ENCODE data around the gene PCNX3. TPM values are rescaled to one million over a fixed set of nuclear protein-coding genes. Genes with fewer than 3 reads are reported as not detected.

PCNX3 gene
- total and polyA plus RNA-seq, 5 donors from 2014 or later, result 1.9 to 61.3 (median 2.5) TPM

GRCh38 chr11:65649656-65650546, 34.3 kb downstream of the PCNX3 start:
- ATAC-seq (ENCODE audit: low read depth in 2 of 2) (no peak), DNase-seq (no peak)
- Mint-ChIP-seq H3K27me3 (peaks cover 11% of the 10 kb centered on the region), H3K27ac (peak overlapping the region in 2 of 3 donors; percentile 29 to 77), H3K4me3 (peak overlapping the region in 1 of 4 donors; percentile 32), H3K36me3 (peaks cover 6% of the 10 kb centered on the region), H3K9me3 (no peaks in the 10 kb centered on the region), H3K4me1 (peaks cover 0 to 37% (median 20%) of the 10 kb centered on the region in 4 donors)
- peaks cover 55% of the 10 kb centered on the region for H3K36me3 ChIP-seq (ENCODE audit: control insufficient read depth, insufficient read depth, low read length)
- H3K27ac ChIP-seq (ENCODE audit: insufficient read depth, low read length, poor library complexity, severe bottlenecking), result no peak overlapping the region
- no peaks in the 10 kb centered on the region for H3K27me3 ChIP-seq (ENCODE audit: control insufficient read depth, insufficient read depth, low read length)
- H3K9me3 ChIP-seq (ENCODE audit: control insufficient read depth in 2 of 2, low read length in 2 of 2), result no peaks in the 10 kb centered on the region
- peaks cover 34% of the 10 kb centered on the region for H3K4me1 ChIP-seq (ENCODE audit: control insufficient read depth, insufficient read depth, low read length, poor library complexity, severe bottlenecking)
- no peak overlapping the region for H3K4me3 ChIP-seq (ENCODE audit: low read depth, low read length)

GRCh38 chr11:65650547-65651338, 35.2 kb downstream of the PCNX3 start:
- Histone ChIP-seq H3K36me3 (ENCODE audit: control insufficient read depth, insufficient read depth, low read length) (peaks cover 55% of the 10 kb centered on the region), H3K9me3 (ENCODE audit: control insufficient read depth in 2 of 2, low read length in 2 of 2) (no peaks in the 10 kb centered on the region), H3K4me1 (ENCODE audit: control insufficient read depth, insufficient read depth, low read length, poor library complexity, severe bottlenecking) (peaks cover 35% of the 10 kb centered on the region), H3K27ac (ENCODE audit: insufficient read depth, low read length, poor library complexity, severe bottlenecking) (no peak overlapping the region), H3K27me3 (ENCODE audit: control insufficient read depth, insufficient read depth, low read length) (no peaks in the 10 kb centered on the region), H3K4me3 (ENCODE audit: low read depth, low read length) (no peak overlapping the region)
- DNase-seq, result no peak
- H3K36me3 Mint-ChIP-seq, result peaks cover 9% of the 10 kb centered on the region
- H3K4me1 Mint-ChIP-seq, result peaks cover 0 to 37% (median 25%) of the 10 kb centered on the region in 4 donors
- H3K27ac Mint-ChIP-seq, result peak overlapping the region; percentile 67 to 93 (median 77)
- H3K9me3 Mint-ChIP-seq, result no peaks in the 10 kb centered on the region
- no peak for ATAC-seq (ENCODE audit: low read depth in 2 of 2)
- H3K27me3 Mint-ChIP-seq, result peaks cover 11% of the 10 kb centered on the region
- H3K4me3 Mint-ChIP-seq, result peak overlapping the region in 2 of 4 donors; percentile 32 to 91

- Mint-ChIP-seq H3K27ac (peak overlapping the region; percentile 93 to 97 (median 94)), H3K4me1 (peaks cover 1 to 40% (median 26%) of the 10 kb centered on the region in 4 donors), H3K27me3 (peaks cover 11% of the 10 kb centered on the region), H3K36me3 (peaks cover 11% of the 10 kb centered on the region), H3K9me3 (no peaks in the 10 kb centered on the region), H3K4me3 (peak overlapping the region; percentile 90 to 94 (median 90))
- Histone ChIP-seq H3K27ac (ENCODE audit: insufficient read depth, low read length, poor library complexity, severe bottlenecking) (peak overlapping the region; percentile 99), H3K4me1 (ENCODE audit: control insufficient read depth, insufficient read depth, low read length, poor library complexity, severe bottlenecking) (peaks cover 35% of the 10 kb centered on the region), H3K36me3 (ENCODE audit: control insufficient read depth, insufficient read depth, low read length) (peaks cover 55% of the 10 kb centered on the region), H3K4me3 (ENCODE audit: low read depth, low read length) (no peak overlapping the region), H3K9me3 (ENCODE audit: control insufficient read depth in 2 of 2, low read length in 2 of 2) (no peaks in the 10 kb centered on the region), H3K27me3 (ENCODE audit: control insufficient read depth, insufficient read depth, low read length) (no peaks in the 10 kb centered on the region)
- DNase-seq, result no peak
- no peak for ATAC-seq (ENCODE audit: low read depth in 2 of 2)
Measured at GRCh38 chr11:65651339-65651588, 35.7 kb downstream of the PCNX3 start.

DNA sequence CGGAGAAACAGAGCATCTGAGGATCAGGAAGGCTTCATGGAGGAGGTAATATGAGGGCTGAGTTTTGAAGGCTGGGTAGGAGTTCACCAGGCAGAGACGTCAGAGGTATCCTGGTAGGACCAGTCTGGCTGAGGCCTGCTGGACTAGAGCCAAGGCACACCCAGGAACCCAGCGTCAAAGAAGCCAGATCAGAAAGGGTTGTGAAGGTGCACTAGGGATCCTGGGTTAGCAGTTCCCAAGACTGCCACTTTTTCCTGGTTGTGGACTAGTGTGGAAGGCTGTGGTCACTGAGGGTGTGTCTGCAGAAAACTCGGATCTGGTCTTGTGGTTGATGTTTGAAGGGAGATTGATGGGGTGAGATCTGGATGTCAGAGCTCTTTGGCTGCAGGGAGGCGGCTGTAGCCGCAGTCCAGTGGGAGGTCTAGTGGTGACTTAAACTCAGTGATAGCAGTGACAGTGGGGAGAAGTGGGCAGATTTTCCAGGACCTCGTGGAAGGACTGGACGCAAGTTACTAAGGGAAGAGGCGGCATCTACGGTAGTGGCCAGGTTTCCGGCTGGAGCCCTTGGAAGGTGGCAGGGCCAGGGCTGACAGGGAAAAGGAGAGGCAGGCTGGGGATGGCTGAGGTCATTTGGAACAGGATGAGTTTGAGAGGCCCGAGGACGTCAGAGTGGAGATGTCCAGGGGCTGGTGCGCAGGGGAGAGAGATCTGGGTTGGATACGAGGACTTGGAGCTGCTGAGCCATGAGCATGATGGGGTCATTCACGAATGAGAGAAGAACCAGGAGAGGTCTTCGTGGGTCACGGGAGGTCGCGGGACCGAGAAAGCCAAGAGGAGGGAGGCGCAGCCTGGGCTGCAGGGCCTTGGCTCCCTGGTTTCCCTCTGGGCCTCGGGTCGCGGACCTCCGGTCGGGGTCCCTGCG, 36.3 kb downstream of the PCNX3 start:
- Mint-ChIP-seq H3K27me3 (peaks cover 11% of the 10 kb centered on the region), H3K4me1 (peaks cover 5 to 42% (median 27%) of the 10 kb centered on the region in 4 donors), H3K36me3 (peaks cover 15% of the 10 kb centered on the region), H3K9me3 (no peaks in the 10 kb centered on the region), H3K4me3 (peak overlapping the region; percentile 90 to 94 (median 90)), H3K27ac (peak overlapping the region; percentile 93 to 97 (median 94))
- Histone ChIP-seq H3K9me3 (ENCODE audit: control insufficient read depth in 2 of 2, low read length in 2 of 2) (no peaks in the 10 kb centered on the region), H3K36me3 (ENCODE audit: control insufficient read depth, insufficient read depth, low read length) (peaks cover 58% of the 10 kb centered on the region), H3K27me3 (ENCODE audit: control insufficient read depth, insufficient read depth, low read length) (no peaks in the 10 kb centered on the region), H3K27ac (ENCODE audit: insufficient read depth, low read length, poor library complexity, severe bottlenecking) (peak overlapping the region; percentile 99), H3K4me3 (ENCODE audit: low read depth, low read length) (peak overlapping the region; percentile 38), H3K4me1 (ENCODE audit: control insufficient read depth, insufficient read depth, low read length, poor library complexity, severe bottlenecking) (peaks cover 35% of the 10 kb centered on the region)
- DNase-seq, result no peak
- ATAC-seq (ENCODE audit: low read depth in 2 of 2), result no peak

DNA sequence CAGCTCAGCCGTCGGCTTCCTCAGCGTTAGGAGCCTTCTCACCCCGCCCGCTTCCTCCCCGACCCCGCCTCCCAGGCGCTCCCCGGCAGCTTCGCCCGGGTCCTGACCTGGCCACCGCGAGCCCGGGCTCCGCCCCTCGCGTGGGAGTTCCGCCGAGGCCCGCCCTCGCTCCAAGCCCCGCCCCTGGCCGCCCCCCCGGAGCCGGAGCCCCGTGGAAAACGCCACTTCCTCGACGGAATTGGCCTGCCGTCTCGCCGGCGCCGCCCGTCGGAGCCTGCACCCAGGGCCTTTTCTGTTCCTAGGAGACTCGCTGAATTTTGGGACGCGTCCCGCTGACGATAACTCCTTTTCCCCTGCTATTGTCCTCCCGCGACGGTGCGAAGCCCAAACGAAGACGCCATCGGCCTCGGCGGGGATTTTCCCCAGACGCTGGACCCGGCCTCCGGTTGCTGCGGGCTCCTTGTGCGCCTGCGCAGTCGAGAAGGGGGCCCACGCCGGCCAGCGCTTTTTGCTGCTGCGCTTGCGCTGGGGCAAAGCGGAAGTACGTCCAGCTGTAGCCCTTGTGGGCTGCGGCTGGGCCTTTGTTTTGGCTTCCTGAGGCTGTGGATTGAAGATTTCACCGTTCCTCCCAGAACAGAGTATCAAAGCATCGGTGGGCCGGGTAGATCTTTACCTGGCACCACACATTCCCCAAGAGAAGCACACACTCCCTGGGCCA, 37.1 kb downstream of the PCNX3 start:
- Mint-ChIP-seq H3K36me3 (peaks cover 23% of the 10 kb centered on the region), H3K27me3 (peaks cover 11% of the 10 kb centered on the region), H3K4me3 (peak overlapping the region; percentile 90 to 95 (median 92)), H3K9me3 (no peaks in the 10 kb centered on the region), H3K4me1 (peaks cover 5 to 48% (median 33%) of the 10 kb centered on the region in 4 donors), H3K27ac (peak overlapping the region; percentile 93 to 99 (median 97))
- Histone ChIP-seq H3K9me3 (ENCODE audit: control insufficient read depth in 2 of 2, low read length in 2 of 2) (no peaks in the 10 kb centered on the region), H3K27ac (ENCODE audit: insufficient read depth, low read length, poor library complexity, severe bottlenecking) (peak overlapping the region; percentile 99), H3K4me1 (ENCODE audit: control insufficient read depth, insufficient read depth, low read length, poor library complexity, severe bottlenecking) (peaks cover 35% of the 10 kb centered on the region), H3K36me3 (ENCODE audit: control insufficient read depth, insufficient read depth, low read length) (peaks cover 66% of the 10 kb centered on the region), H3K4me3 (ENCODE audit: low read depth, low read length) (peak overlapping the region; percentile 72), H3K27me3 (ENCODE audit: control insufficient read depth, insufficient read depth, low read length) (no peaks in the 10 kb centered on the region)
- DNase-seq, result peak; percentile 90 to 95 (median 95)
- ATAC-seq (ENCODE audit: low read depth in 2 of 2), result peak; percentile 87 to 89

- Histone ChIP-seq H3K27ac (ENCODE audit: insufficient read depth, low read length, poor library complexity, severe bottlenecking) (peak overlapping the region; percentile 99), H3K27me3 (ENCODE audit: control insufficient read depth, insufficient read depth, low read length) (no peaks in the 10 kb centered on the region), H3K4me3 (ENCODE audit: low read depth, low read length) (peak overlapping the region; percentile 72), H3K4me1 (ENCODE audit: control insufficient read depth, insufficient read depth, low read length, poor library complexity, severe bottlenecking) (peaks cover 35% of the 10 kb centered on the region), H3K9me3 (ENCODE audit: control insufficient read depth in 2 of 2, low read length in 2 of 2) (no peaks in the 10 kb centered on the region), H3K36me3 (ENCODE audit: control insufficient read depth, insufficient read depth, low read length) (peaks cover 71% of the 10 kb centered on the region)
- Mint-ChIP-seq H3K36me3 (peaks cover 27% of the 10 kb centered on the region), H3K4me3 (peak overlapping the region; percentile 90 to 95 (median 92)), H3K27me3 (peaks cover 11% of the 10 kb centered on the region), H3K27ac (peak overlapping the region; percentile 93 to 99 (median 97)), H3K9me3 (no peaks in the 10 kb centered on the region), H3K4me1 (peaks cover 5 to 53% (median 34%) of the 10 kb centered on the region in 4 donors)
- ATAC-seq (ENCODE audit: low read depth in 2 of 2), result no peak
- no peak for DNase-seq
Measured at GRCh38 chr11:65653229-65654225, 38.0 kb downstream of the PCNX3 start.

All from CD4-positive, CD25-positive, alpha-beta regulatory T cell (primary cell).